ENCODE data around the gene GLG1.
"Not testable (repeated sequence)": the region's sequence is repeated elsewhere in the genome, so short reads cannot be mapped to it uniquely, and the experiment has no call there.

The GLG1 gene

GRCh38 chr16:74407362-74407705 is 199.6 kb downstream of the GLG1 start:
- DNase-seq (ENCODE audit: low spot score): not testable (repeated sequence)

GRCh38 chr16:74406600-74407361 is 200.1 kb downstream of the GLG1 start:
- DNase-seq (ENCODE audit: low spot score): not testable (repeated sequence)

- not testable (repeated sequence) for DNase-seq (ENCODE audit: low spot score)
These were observed 202.6 kb downstream of the GLG1 start for GRCh38 chr16:74404148-74404933.

GRCh38 chr16:74400238-74400637 is 206.7 kb downstream of the GLG1 start:
- DNase-seq (ENCODE audit: low spot score): not testable (repeated sequence)

GRCh38 chr16:74398212-74398895 is 208.6 kb downstream of the GLG1 start:
- DNase-seq (ENCODE audit: low spot score): not testable (repeated sequence)

Data from GM03348 (cell line).